K562 (cell line): ENCODE data around the gene KIAA1958. TPM values are rescaled to one million over a fixed set of nuclear protein-coding genes. Genes with fewer than 3 reads are reported as not detected.
A peak's percentile ranks its signal among the peaks of the same experiment; 100 is the strongest.

Experiments
- ATAC-seq: fragments of 200-7000 bp; cut with Tn5 transposase; 3 replicates; pipeline ENCODE4 v1.9.1; 2020; ENCODE audit warnings: moderate library complexity
- BruUV-seq: library from RNA; stranded (reverse); fragments of 400-500 nt; replicated peaks from 2 replicates; lab custom pipeline; 2021; lab: Mats Ljungman, UMichigan
- CTCF ChIA-PET: fragments of 300-600 bp; formaldehyde crosslinking; extraction: SDS; loops from one replicate; lab custom pipeline; 2021; ENCODE audit warnings: low intra/inter-chr PET ratio; lab: Yijun Ruan, JAX
- POLR2A ChIA-PET: fragments of 300-600, 350-650 bp; sonication (Branson Sonifier 250); formaldehyde crosslinking; extraction: SDS; loops from one replicate; lab custom pipeline; 2021; ENCODE audit warnings: antibody characterized with exemption, inconsistent platforms; lab: Yijun Ruan, JAX
- DNase-seq, 4 experiments: peaks; one replicate each; pipeline versions ENCODE4 v3.0.0 to v3.0.0-alpha.2; 2011 to 2018; ENCODE audit warnings: low spot score in 3 of 4, mixed read lengths in 3 of 4; ENCODE audit errors: extremely low read depth in 1 of 4
- FAIRE-seq: peaks from 2 replicates; lab custom pipeline; 2011; peaks lifted over from hg19 to GRCh38; lab: Jason Lieb, UNC
- H2AFZ ChIP-seq: 2 replicates; pipeline ENCODE4 v1.6.0; 2011; ENCODE audit warnings: low read depth, low read length, control low read depth, inconsistent platforms
- H3K27ac ChIP-seq: fragments of 200-600 bp; 3 replicates; pipeline ENCODE4 v1.8.0; 2011; ENCODE audit warnings: low read depth, mild to moderate bottlenecking, control low read depth, inconsistent platforms, low read length, moderate library complexity, mixed read lengths; ENCODE audit errors: extremely low read depth
- H3K27me3 ChIP-seq, 2 experiments: fragments of 300-600 bp in 1 of 2; 2 replicates in 1 of 2; 3 replicates in 1 of 2; pipeline versions ENCODE4 v1.6.0 to v1.8.0; 2011; ENCODE audit warnings: inconsistent platforms in 2 of 2, low read length in 2 of 2, mild to moderate bottlenecking in 1 of 2, mixed read lengths in 1 of 2, moderate library complexity in 1 of 2; ENCODE audit not compliant: control insufficient read depth in 2 of 2, insufficient read depth in 2 of 2
- H3K36me3 ChIP-seq: fragments of 300-600 bp; 3 replicates; pipeline ENCODE4 v1.8.0; 2011; ENCODE audit warnings: mild to moderate bottlenecking, low read length, inconsistent platforms; ENCODE audit not compliant: control insufficient read depth, insufficient read depth
- H3K4me1 ChIP-seq, 2 experiments: fragments of 200-600 bp in 1 of 2; replicated peaks in 1 of 2; 2 replicates in 1 of 2; 3 replicates in 1 of 2; pipeline versions ENCODE4 v1.5.1 to v1.8.0; 2011; ENCODE audit warnings: inconsistent platforms in 2 of 2, low read length in 2 of 2, mild to moderate bottlenecking in 1 of 2, mixed read lengths in 1 of 2, moderate library complexity in 1 of 2; ENCODE audit not compliant: control insufficient read depth in 2 of 2, insufficient read depth in 2 of 2
- H3K4me2 ChIP-seq: 2 replicates; pipeline ENCODE4 v1.6.1; 2011; ENCODE audit warnings: low read length, control low read depth, inconsistent platforms, mixed read lengths; ENCODE audit not compliant: insufficient read depth
- H3K4me3 ChIP-seq: fragments of 200-600 bp; sonication (generic), shearing (Covaris generic); 2 replicates; pipeline ENCODE4 v1.5.1; 2016; ENCODE audit warnings: control low read depth, inconsistent platforms
- H3K79me2 ChIP-seq: fragments of 200-600 bp; 3 replicates; pipeline ENCODE4 v1.8.0; 2011; ENCODE audit warnings: low read length, inconsistent platforms; ENCODE audit not compliant: control insufficient read depth, insufficient read depth
- H3K9ac ChIP-seq, 2 experiments: 2 replicates each; pipeline versions ENCODE4 v1.6.0 to v1.6.1; 2011; ENCODE audit warnings: low read depth in 2 of 2, low read length in 2 of 2, control low read depth in 1 of 2, inconsistent platforms in 1 of 2, mild to moderate bottlenecking in 1 of 2, mixed read lengths in 1 of 2; ENCODE audit not compliant: insufficient read depth in 1 of 2
- H3K9me1 ChIP-seq: one replicate; pipeline ENCODE4 v1.6.0; 2011; ENCODE audit warnings: inconsistent platforms, mild to moderate bottlenecking, low read length, moderate library complexity; ENCODE audit not compliant: control insufficient read depth, insufficient read depth
- H3K9me3 ChIP-seq: replicated peaks from 2 replicates; pipeline ENCODE4 v1.5.1; 2011; ENCODE audit warnings: low read depth, low read length, inconsistent platforms; ENCODE audit not compliant: control insufficient read depth, insufficient read depth
- H4K20me1 ChIP-seq: replicated peaks from 2 replicates; pipeline ENCODE4 v1.6.1; 2011; ENCODE audit warnings: low read length, inconsistent platforms, mixed read lengths; ENCODE audit not compliant: control insufficient read depth, insufficient read depth
- BDP1 ChIP-seq: IDR thresholded peaks from 3 replicates; pipeline ENCODE4 v1.6.1; 2011; ENCODE audit not compliant: insufficient read length, insufficient read depth
- C11orf30 ChIP-seq: fragments of 450-650 bp; IDR thresholded peaks from 2 replicates; pipeline ENCODE4 v1.6.1; 2016; ENCODE audit warnings: low read depth, mild to moderate bottlenecking
- ELK1 ChIP-seq: sonication (generic); formaldehyde crosslinking; IDR thresholded peaks from 2 replicates; pipeline ENCODE4 v1.8.1; 2022; ENCODE audit warnings: missing genetic modification reagents
- KAT8 ChIP-seq: fragments of 450-650 bp; IDR thresholded peaks from 2 replicates; pipeline ENCODE4 v1.6.1; 2016; ENCODE audit warnings: low read depth, mild to moderate bottlenecking
- MAFF ChIP-seq: IDR thresholded peaks from 2 replicates; pipeline ENCODE4 v1.6.1; 2012; ENCODE audit warnings: low read length, improper control_type of control experiment
- MAFG ChIP-seq: fragments of 450-650 bp; conservative IDR thresholded peaks from 2 replicates; pipeline ENCODE4 v1.6.1; 2016; ENCODE audit warnings: missing genetic modification characterization, missing compliant biosample characterization
- MTF1 ChIP-seq: fragments of 250-450 bp; sonication (Bioruptor Pico); IDR thresholded peaks from 2 replicates; pipeline ENCODE4 v1.9.0; 2021; ENCODE audit warnings: moderate library complexity, mild to moderate bottlenecking, inconsistent platforms, borderline replicate concordance
- NBN ChIP-seq: fragments of 450-650 bp; IDR thresholded peaks from 2 replicates; pipeline ENCODE4 v1.6.1; 2016; ENCODE audit warnings: low read depth, mild to moderate bottlenecking
- NFE2 ChIP-seq: IDR thresholded peaks from 2 replicates; pipeline ENCODE4 v1.6.1; 2014; ENCODE audit warnings: antibody characterized with exemption, low read depth
- POLR2G ChIP-seq: fragments of 200-400 bp; formaldehyde crosslinking; IDR thresholded peaks from 2 replicates; pipeline ENCODE4 v1.6.1; 2017; ENCODE audit warnings: low read depth, mild to moderate bottlenecking, antibody characterized with exemption, low read length, moderate library complexity
- RB1 ChIP-seq: fragments of 450-650 bp; IDR thresholded peaks from 2 replicates; pipeline ENCODE4 v1.6.1; 2017; ENCODE audit warnings: low read depth, mild to moderate bottlenecking
- SREBF2 ChIP-seq: sonication (generic); formaldehyde crosslinking; IDR thresholded peaks from 2 replicates; pipeline ENCODE4 v1.4.0; 2020; ENCODE audit warnings: mild to moderate bottlenecking, missing genetic modification reagents
- TBP ChIP-seq: optimal IDR thresholded peaks from 2 replicates; pipeline ENCODE3; 2011; ENCODE audit warnings: low read depth, low read length, improper control_type of control experiment
- THAP7 ChIP-seq: fragments of 250-450 bp; sonication (Bioruptor Pico); IDR thresholded peaks from 2 replicates; pipeline ENCODE4 v1.5.0; 2021
- ZNF316 ChIP-seq: fragments of 450-650 bp; IDR thresholded peaks from 2 replicates; pipeline ENCODE4 v1.6.1; 2016
- ZNF655 ChIP-seq: fragments of 250-450 bp; sonication (Bioruptor Pico); IDR thresholded peaks from 2 replicates; pipeline ENCODE4 v1.5.0; 2021
- WGBS: fragments of 100-300 bp; shearing (Covaris generic); methylation state at CpG from one replicate; pipeline ENCODE4 v1.1.6; 2016; ENCODE audit warnings: low coverage, mixed read lengths; ENCODE audit not compliant: insufficient coverage; ENCODE audit errors: missing lambda C conversion rate; 5-methylcytosine and 5-hydroxymethylcytosine counted together
- in situ Hi-C: fragments of 300-500 bp; cut with MboI; formaldehyde crosslinking; loops from 4 replicates; pipeline ENCODE4 v1.15.0; 2018; ENCODE audit warnings: inconsistent platforms, mixed read lengths
- intact Hi-C: fragments of 100-400 bp; cut with micrococcal nuclease; formaldehyde crosslinking; loops from 2 replicates; pipeline ENCODE4 v1.14.2; 2022
- polyA plus RNA-seq, 8 experiments: library from polyadenylated mRNA; depleted of rRNA in 4 of 8; stranded (reverse) in 5 of 8; unstranded in 3 of 8; fragments of >200 nt; fragmentation: Nextera tagmentation in 2 of 8; fragmentation: Illumina TruSeq in 1 of 8; extraction: Ambion mirVana in 2 of 8; extraction: Trizol in 1 of 8; gene quantifications; 2 replicates each; pipeline versions ENCODE4 v1.2.1 to v1.2.3, GENCODE V29; 2011 to 2014; ENCODE audit warnings: inconsistent platforms in 1 of 8, missing spikeins in 1 of 8
- total RNA-seq, 7 experiments: library from RNA; depleted of rRNA in 6 of 7; stranded (reverse); fragments of >200 nt in 6 of 7; fragmentation: Illumina TruSeq in 2 of 7; extraction: Trizol in 2 of 7; gene quantifications; 2 replicates each; pipeline versions ENCODE4 v1.2.1 to v1.2.3, GENCODE V29; 2011 to 2021; ENCODE audit warnings: low replicate concordance in 1 of 7
- TF ChIP-seq, protein P1 (sequence below): fragments of 450-650 bp; IDR thresholded peaks from 2 replicates; pipeline ENCODE4 v1.6.1; 2018; ENCODE audit not compliant: partially characterized antibody

KIAA1958 gene
- total and polyA plus RNA-seq, 9 of the 15 experiments (the other 6 are each of a cell fraction or from before 2014, with no cell fraction given) = 1.1 to 16.0 (median 10.1) TPM

- Histone ChIP-seq H3K27me3 (no peaks in the 10 kb centered on the region), H3K9me3 (no peaks in the 10 kb centered on the region), H2AFZ (no peak overlapping the region), H3K4me2 (no peak overlapping the region), H3K79me2 (no peaks in the 10 kb centered on the region), H3K36me3 (peaks cover 8% of the 10 kb centered on the region; the same call in 2 of the 3 replicates), H4K20me1 (no peaks in the 10 kb centered on the region), H3K27ac (no peak overlapping the region), H3K9me1 (no peaks in the 10 kb centered on the region), H3K4me3 (no peak overlapping the region), H3K9ac (no peak overlapping the region), H3K4me1 (no peaks in the 10 kb centered on the region; a peak in 2 of 5 replicates)
- POLR2A ChIA-PET = interaction anchor here (0.5 to 2.3 kb wide), 5 partner anchors 9 to 165 kb away, joined by 3 to 8 read pairs (median 3); no protein-coding TSS in a partner anchor
- ATAC-seq = peak; percentile 55; the same call in 2 of the 3 replicates
- CTCF ChIA-PET = no interaction called here
- intact Hi-C loops = no loop called here
- no peak for FAIRE-seq
- in situ Hi-C loops = no loop called here
- BruUV-seq = no TSS peak
- WGBS = 60% methylated on average over 3 of the region's 3 CpGs
- DNase-seq = peak in 1 of 4 experiments; percentile 11
- TF ChIP-seq ZNF655 (CRISPR knock-in tag) (no peak), RB1 (no peak), SREBF2 (CRISPR knock-in tag) (no peak), ELK1 (CRISPR knock-in tag) (no peak), NBN (no peak), ZNF316 (peak; percentile 42; the same call in 1 of the 2 replicates), THAP7 (CRISPR knock-in tag) (no peak), BDP1 (no peak), MAFF (no peak), TBP (no peak), C11orf30 (0 out of 2 replicates have a peak, but pooled peaks have one; percentile 10), NFE2 (peak; percentile 31; the same call in 1 of the 2 replicates), POLR2G (no peak), KAT8 (no peak), MAFG (tag) (0 out of 2 replicates have a peak, but pooled peaks have one; percentile 11), MTF1 (CRISPR knock-in tag) (no peak)
- TF ChIP-seq, protein P1, sequence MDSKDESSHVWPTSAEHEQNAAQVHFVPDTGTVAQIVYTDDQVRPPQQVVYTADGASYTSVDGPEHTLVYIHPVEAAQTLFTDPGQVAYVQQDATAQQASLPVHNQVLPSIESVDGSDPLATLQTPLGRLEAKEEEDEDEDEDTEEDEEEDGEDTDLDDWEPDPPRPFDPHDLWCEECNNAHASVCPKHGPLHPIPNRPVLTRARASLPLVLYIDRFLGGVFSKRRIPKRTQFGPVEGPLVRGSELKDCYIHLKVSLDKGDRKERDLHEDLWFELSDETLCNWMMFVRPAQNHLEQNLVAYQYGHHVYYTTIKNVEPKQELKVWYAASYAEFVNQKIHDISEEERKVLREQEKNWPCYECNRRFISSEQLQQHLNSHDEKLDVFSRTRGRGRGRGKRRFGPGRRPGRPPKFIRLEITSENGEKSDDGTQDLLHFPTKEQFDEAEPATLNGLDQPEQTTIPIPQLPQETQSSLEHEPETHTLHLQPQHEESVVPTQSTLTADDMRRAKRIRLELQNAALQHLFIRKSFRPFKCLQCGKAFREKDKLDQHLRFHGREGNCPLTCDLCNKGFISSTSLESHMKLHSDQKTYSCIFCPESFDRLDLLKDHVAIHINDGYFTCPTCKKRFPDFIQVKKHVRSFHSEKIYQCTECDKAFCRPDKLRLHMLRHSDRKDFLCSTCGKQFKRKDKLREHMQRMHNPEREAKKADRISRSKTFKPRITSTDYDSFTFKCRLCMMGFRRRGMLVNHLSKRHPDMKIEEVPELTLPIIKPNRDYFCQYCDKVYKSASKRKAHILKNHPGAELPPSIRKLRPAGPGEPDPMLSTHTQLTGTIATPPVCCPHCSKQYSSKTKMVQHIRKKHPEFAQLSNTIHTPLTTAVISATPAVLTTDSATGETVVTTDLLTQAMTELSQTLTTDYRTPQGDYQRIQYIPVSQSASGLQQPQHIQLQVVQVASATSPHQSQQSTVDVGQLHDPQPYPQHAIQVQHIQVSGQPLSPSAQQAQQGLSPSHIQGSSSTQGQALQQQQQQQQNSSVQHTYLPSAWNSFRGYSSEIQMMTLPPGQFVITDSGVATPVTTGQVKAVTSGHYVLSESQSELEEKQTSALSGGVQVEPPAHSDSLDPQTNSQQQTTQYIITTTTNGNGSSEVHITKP = no peak
These were observed 134.5 kb downstream of the KIAA1958 start for GRCh38 chr9:112621018-112621655.
